GM18861 (cell line): ENCODE measurements around the gene MACO1.

Experiments
- ATAC-seq: cut with Tn5 transposase; IDR thresholded peaks from one replicate; pipeline ENCODE4 v1.9.1; 2021; ENCODE audit not compliant: unreplicated experiment

Gene MACO1

DNA sequence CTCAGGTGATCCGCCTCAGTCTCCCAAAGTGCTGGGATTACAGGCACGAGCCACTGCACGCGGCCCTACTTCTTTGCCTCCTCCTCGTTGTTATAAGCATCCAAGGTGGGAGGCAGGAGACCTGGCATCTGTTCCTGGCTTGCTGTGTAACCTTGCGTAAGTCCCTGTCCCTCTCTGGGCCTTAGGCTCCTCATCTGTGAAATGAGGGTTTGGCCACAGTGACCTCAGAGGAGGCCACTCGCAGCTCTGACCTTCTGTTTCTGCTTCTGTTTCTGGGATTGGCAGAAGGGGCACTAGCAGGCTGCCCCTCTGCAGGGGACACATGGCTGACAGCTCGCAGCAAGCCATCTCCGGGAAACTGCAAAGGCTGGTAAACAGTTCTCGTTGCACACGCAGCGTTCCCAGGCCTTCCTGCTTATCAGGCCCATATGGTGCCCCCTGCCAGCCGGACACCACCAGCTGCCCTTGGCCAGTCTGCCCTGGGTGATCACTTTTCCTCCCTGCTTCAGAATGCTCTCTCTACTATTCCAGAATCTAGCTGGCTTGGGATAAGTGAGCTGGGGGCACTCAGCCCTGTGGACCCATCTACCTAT lies 110.1 kb downstream of the MACO1 start:
- no peak for ATAC-seq

DNA sequence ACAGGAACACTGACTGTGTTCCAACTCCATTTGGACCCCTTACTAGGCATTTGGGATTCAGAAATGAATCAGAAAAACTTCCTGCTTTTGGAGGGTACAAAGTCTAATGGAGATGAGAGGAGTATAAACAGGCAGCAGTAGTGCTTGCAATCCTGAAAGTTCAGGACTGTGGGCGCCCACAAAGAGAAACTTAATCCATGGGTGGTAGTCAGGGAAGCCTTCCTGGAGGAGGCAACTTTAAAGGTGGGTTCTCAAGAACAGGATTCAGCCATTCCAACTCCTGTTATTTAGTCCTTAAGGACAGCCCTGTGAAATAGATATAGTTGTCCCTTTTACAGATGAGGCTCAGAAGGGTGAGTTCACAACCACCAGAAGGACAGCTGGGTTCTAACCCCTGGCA lies 110.7 kb downstream of the MACO1 start:
- no peak for ATAC-seq

DNA sequence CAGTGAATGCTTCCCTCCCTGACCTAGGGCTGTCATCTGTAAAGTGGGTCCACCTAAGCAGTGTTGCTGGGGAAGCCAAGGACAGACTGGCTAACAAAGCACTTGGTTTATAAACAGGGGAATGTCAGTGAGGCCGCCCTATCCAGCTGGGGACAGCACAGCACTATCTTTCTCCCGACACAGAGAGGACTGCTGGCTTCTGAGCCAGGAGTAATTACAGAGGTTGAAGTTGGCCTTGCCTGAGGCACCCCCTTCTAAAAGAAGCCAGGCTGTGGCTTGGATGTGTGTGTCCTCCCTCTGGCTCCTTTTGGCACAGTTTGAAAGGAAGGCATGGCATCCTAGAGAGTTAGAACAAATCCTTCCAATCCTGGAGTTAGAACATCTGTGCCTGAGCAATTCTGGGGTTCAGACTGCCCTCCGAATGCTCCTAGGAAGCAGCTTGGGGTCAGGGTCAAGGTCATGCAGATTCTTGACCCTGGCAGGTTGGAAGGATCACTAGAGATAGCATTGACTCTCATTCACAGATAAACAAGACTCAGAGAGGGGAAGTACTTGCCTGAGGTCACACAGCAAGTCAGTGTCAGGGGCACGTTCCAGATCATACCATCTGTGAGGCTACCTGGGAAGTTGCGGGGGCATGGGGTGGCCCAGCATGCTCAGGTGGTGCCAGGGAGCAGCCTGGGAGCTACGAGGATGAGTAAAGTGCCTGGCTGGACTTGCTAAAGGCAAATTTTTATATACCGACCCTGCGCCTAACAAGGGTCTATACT lies 111.4 kb downstream of the MACO1 start:
- ATAC-seq, result no peak

DNA sequence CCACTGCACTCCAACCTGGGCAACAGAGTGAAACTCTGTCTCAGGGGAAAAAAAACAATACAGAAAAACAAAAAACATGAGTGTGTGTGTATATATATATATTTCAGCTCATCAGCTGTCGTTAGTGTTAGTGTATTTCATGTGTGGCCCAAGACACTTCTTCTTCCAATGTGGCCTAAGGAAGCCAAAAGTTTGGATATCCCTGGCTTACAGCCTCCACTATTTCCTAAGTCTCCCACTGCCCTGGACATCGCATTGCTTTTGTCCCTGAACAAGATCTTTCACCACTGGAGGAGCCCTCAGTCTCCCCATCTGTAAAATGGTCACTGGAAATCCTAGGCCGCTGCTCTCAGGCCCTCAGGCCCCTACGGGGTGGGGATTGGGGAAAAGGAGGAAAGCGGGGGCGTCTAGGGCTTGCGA lies 112.3 kb downstream of the MACO1 start:
- ATAC-seq, result no peak

DNA sequence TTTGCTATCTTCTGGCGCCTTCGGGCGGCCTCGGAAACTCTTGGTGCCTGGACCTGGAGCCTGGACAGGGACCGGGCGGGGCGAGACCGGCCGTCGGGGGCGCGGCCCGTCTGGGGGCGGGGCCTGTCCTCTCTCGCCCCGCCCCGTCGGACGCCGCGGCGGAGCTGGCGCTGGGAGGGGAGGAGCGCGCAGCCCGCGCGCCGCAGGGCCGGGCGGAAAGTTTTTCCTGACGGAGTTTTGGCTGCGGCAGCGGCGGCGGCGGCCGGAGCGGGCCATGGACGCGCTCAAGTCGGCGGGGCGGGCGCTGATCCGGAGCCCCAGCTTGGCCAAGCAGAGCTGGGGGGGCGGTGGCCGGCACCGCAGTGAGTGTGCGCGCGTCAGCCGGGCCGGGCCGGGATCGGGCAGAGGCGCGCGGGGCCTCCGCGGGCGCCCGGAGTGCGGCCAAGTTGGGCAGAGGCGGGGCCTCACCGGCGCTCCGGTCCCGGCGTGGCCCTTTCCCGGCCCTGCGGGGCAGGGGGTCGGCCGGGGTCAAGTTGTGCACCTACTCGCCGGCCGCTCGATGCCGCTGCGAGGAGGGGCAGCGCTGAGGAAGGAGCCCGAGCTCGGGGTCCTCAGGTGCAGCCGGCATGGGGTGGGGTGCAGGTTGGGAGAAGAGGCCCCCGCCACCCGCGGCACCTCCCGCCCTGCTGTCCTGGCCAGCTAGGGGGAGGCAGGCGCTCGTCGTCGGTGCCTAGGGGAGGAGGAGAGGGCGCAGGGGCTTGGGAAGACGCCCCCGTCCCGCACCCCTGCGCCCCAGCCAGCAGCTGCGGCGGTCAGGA lies 112.9 kb downstream of the MACO1 start, which contains the start of gene LDLRAP1:
LDLRAP1 (plus strand) TSS at position 182 of the 818 bp plus-strand sequence; CDS start at position 275, 93 bp downstream.
- peak; percentile 53 for ATAC-seq

DNA sequence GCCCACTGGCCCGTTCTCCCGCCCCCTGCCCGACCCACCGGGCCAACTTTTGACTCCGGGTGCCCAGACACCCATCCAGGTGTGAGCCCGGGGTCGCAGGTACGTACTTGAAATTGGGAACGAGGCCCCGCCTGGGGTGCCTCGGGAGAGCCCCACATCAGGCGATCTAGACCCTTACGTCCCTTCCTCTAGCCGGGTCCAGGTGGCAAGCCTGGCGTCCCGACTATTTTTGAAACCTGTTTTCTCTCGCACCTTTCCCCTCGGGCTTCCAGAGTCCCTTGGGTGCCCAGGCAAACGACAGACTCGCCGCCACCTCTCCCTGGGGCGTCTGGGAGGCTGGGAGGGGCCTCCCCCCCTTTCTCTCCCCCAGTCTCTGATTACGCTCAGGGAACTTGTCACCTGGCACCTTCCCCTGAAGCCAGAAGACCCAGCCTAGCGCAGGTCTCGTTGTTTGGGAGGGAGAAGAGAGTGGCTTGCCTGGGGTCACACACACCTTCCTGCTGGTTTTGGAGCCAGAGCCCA lies 113.6 kb downstream of the MACO1 start:
- no peak for ATAC-seq

DNA sequence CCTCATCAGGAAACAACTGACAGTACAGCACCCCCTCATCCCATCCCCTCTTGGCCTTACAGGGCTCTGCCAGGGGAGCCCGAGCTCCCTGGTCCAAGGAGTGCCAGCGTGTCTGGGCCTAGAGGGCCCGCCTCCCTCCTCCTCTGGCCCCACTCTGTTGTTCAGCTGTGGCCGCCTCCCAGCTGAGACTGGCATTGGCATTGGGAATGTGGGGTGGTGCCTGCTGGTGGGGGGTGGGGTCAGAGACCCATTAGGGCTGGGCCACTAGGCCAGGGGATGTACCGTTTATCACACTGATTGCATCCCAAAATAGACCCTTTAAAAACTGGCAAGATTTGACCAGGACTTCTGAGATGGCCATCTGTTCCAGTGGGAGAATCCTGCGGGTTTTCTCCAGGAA lies 114.1 kb downstream of the MACO1 start:
- ATAC-seq, result no peak

DNA sequence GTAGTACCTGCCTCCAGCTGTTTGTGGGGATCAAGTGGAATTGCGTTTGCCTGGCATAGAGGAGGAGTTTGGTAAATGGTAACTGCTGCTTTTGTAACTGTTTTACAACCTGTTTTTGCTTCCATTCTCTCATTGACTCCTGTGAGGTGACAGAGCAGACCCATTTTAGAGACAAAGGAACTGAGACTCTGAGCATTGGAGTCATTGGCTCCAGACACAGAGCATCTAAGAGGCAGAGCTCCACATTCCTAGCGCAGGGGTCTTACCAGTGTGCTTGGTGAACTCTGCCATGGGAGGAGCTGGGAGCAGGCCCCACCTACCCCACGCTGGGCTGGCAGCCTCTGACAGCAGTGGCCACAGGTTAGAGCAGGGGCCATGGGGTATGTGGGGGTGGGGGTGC lies 115.1 kb downstream of the MACO1 start:
- no peak for ATAC-seq

DNA sequence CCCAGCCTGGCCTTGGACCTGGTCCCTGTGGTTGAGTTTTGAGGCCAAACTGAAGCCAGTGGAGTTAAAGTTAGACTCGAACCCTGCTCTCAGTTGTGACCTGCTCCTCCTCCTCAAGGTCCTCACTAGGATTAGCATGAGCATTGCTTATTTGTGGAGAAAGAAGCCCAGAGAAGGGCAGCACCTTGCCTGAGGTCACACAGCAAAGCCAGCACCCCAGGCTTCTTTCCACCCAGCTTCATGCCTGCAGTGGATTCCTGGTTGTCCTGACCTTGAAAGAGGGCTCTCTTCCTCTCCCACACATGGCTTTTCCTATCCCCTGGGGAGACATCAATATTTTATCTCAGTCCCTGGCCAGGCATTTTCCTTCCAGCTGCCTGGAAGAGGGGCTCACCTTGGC lies 115.5 kb downstream of the MACO1 start:
- ATAC-seq, result no peak

DNA sequence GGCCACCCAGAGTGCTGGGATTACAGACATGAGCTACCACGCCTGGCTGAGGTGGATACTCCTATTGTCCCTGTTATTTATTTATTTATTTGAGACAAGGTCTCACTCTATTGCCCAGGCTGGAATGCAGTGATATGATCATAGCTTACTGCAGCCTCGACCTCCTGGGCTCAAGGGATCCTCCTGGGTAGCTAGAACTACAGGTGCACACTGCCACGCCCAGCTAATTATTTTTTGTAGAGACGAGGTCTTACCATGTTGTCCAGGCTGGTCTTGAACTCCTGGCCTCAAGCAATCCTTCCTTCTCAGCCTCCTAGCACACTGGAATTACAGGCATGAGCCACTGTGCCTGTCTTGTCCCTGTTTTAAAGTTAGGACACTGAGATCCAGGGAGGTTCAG lies 117.9 kb downstream of the MACO1 start:
- no peak for ATAC-seq

DNA sequence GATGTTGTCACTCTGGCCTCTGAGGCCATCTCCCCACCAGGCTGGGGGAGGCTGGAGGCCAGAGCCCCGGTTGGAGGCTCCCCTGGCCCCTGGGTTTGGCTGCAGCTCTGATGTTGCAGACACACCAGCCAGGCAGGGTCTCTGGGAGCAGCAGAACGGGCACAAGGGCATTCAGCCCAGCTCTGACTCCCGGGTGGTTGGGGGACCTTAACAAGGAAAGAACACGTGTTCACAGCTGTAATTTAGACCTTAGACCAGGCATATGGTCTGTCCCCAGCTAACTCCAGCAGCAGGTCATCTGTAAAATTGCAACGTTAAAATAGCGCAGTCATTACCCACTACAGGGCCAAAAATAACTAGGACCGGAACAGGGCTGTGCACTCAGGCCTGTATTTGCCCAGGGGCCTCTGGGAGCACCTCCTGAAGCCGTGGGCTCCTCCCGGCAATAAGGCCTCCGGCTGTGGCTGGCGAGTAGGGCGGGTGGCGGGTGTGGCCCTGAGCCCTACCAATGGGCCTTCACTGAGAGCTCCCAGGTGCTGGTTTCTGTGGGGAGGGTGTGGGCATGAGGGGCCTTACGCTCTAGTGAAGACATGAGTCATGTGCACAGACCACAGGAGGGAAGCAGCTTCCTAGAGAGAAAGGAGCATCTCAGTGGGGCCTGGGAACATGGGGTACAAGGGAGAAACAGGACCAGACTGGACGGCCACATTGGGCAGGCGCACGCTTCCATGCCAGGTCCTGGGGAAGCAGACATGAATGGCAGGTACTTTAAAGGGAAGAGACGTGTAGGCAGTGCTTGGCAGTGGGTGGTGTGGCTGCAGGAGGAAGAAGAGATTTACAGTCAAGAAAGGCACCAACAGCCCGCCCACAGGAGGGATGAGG lies 118.8 kb downstream of the MACO1 start:
- peak; percentile 81 for ATAC-seq
